ENCODE data around the gene WASHC4.

GRCh38 chr12:105072888-105073488 is 34.5 kb upstream of the WASHC4 start:
- TF ChIP-seq CTCF (IDR thresholded peaks at IDR 0.05; ENCODE audit: low read depth, low read length, missing input control) (no peak), EGR1 (IDR thresholded peaks at IDR 0.05; ENCODE audit: low read depth in 2 of 2) (no peak), REST (IDR thresholded peaks at IDR 0.05) (no peak), MAX (IDR thresholded peaks at IDR 0.05) (no peak), JUND (IDR thresholded peaks at IDR 0.05) (no peak)
